T1000 (cell line): ENCODE results near the gene MANSC4.
"Not testable (repeated sequence)": the region's sequence is repeated elsewhere in the genome, so short reads cannot be mapped to it uniquely, and the experiment has no call there.

Experiments used
- DNase-seq: peaks from one replicate; lab custom pipeline; 2025; ENCODE audit warnings: mixed read lengths; lab: John Stamatoyannopoulos, UW

MANSC4 gene

GRCh38 chr12:27751386-27752047, 28.5 kb downstream of the MANSC4 start:
- no peak for DNase-seq

- no peak for DNase-seq
Observed at GRCh38 chr12:27747111-27747820, 32.8 kb downstream of the MANSC4 start.

GRCh38 chr12:27745734-27746133, 34.3 kb downstream of the MANSC4 start:
- not testable (repeated sequence) for DNase-seq

GRCh38 chr12:27743601-27744000, 36.4 kb downstream of the MANSC4 start:
- no peak for DNase-seq

- DNase-seq = not testable (repeated sequence)
Observed at GRCh38 chr12:27734321-27734720, 45.7 kb downstream of the MANSC4 start.

- DNase-seq = no peak
Observed at GRCh38 chr12:27733791-27734190, 46.2 kb downstream of the MANSC4 start.

- peak; percentile 27 for DNase-seq
Observed at GRCh38 chr12:27733052-27733656, 46.9 kb downstream of the MANSC4 start.

GRCh38 chr12:27732281-27732680, 47.8 kb downstream of the MANSC4 start:
- DNase-seq = no peak

GRCh38 chr12:27730097-27730588, 49.9 kb downstream of the MANSC4 start:
- no peak for DNase-seq

GRCh38 chr12:27723212-27723611, 56.8 kb downstream of the MANSC4 start:
- DNase-seq = no peak
